ENCODE results near the gene RIPOR2.

- TF ChIP-seq EP300 (IDR thresholded peaks at IDR 0.05; ENCODE audit: low read depth) (no peak), CTCF (IDR thresholded peaks at IDR 0.05) (no peak), POLR2A (IDR thresholded peaks at IDR 0.05) (no peak)
Observed at GRCh38 chr6:24947636-24948035, 11.9 kb upstream of the RIPOR2 start.

Data from transverse colon (tissue), 3 donors.